ENCODE results near the gene NR2F2.

The NR2F2 gene

DNA sequence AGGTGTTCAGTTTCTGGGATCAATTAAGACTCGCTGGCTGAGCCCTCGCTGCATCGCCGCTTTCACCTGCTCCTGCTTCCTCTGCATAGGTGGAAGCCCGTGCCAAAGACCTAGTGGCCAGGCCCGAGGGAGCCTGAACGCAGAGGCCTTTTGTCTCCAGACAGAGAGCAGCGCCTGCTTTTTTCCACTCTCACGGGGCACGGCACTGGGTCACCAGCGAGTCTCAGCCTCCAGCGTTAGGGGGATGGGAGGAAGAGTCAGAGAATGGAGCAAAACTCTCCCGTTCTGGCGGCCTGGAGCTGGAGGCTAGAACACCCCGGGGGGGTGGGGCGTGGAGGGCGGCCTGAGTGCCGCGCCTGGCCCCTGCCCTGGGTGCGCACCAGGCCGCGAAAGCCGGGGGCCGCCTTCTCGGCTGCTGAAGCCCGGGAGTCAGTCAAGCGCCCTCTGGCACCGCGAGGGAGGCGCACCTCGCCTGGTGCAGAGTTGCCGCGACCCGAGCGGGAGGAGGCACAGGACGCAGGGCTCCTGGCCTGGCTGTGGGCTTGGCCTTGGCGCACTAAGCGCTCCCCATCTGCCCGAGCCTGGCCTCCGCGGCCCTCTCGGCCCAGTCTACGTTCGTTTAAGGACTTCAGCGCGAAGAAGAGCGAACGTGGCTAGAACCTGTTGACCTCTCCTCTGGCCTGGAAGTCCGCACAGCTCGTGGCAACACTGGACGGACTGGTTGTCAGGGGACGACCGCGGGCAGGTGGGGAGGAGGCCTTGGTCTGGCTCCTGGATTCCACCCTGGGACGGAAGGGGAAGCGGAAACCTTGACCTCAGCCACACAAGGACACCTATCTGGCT is 21.5 kb downstream of the NR2F2 start:
- WGBS (ENCODE audit: extremely low coverage, insufficient coverage, low lambda C conversion rate) = no CpG with 5 or more reads among the region's 56 CpGs
- Histone ChIP-seq H3K4ac (ENCODE audit: low read depth, low read length) (no peak overlapping the region), H4K5ac (ENCODE audit: low read length) (no peak overlapping the region), H2AK5ac (ENCODE audit: low read length) (no peak overlapping the region), H3K9ac (ENCODE audit: low read length) (no peak overlapping the region), H2BK5ac (ENCODE audit: low read length) (no peak overlapping the region), H2BK120ac (ENCODE audit: low read depth, low read length) (no peak overlapping the region), H3K36me3 (ENCODE audit: control insufficient read depth, insufficient read depth, low read length) (no peaks in the 10 kb centered on the region), H3K27ac (ENCODE audit: low read depth, low read length) (no peak overlapping the region), H3K79me1 (ENCODE audit: low read length) (no peaks in the 10 kb centered on the region), H2BK15ac (replicated peaks; ENCODE audit: low read depth) (no peak overlapping the region), H3K27me3 (ENCODE audit: insufficient read depth, low read length, poor library complexity) (peaks cover 90% of the 10 kb centered on the region), H3K18ac (ENCODE audit: low read length) (no peak overlapping the region), H3K4me2 (ENCODE audit: low read length) (peak overlapping the region; percentile 20), H4K8ac (ENCODE audit: low read depth, low read length) (no peak overlapping the region), H3K23ac (ENCODE audit: low read length) (no peak overlapping the region), H3K79me2 (ENCODE audit: control insufficient read depth, insufficient read depth, low read length) (no peaks in the 10 kb centered on the region), H3K4me3 (ENCODE audit: low read length) (no peak overlapping the region), H3K4me1 (ENCODE audit: control insufficient read depth, low read depth, low read length) (no peaks in the 10 kb centered on the region), H3K56ac (ENCODE audit: low read length) (peak overlapping the region; percentile 67)
- DNase-seq = no peak

DNA sequence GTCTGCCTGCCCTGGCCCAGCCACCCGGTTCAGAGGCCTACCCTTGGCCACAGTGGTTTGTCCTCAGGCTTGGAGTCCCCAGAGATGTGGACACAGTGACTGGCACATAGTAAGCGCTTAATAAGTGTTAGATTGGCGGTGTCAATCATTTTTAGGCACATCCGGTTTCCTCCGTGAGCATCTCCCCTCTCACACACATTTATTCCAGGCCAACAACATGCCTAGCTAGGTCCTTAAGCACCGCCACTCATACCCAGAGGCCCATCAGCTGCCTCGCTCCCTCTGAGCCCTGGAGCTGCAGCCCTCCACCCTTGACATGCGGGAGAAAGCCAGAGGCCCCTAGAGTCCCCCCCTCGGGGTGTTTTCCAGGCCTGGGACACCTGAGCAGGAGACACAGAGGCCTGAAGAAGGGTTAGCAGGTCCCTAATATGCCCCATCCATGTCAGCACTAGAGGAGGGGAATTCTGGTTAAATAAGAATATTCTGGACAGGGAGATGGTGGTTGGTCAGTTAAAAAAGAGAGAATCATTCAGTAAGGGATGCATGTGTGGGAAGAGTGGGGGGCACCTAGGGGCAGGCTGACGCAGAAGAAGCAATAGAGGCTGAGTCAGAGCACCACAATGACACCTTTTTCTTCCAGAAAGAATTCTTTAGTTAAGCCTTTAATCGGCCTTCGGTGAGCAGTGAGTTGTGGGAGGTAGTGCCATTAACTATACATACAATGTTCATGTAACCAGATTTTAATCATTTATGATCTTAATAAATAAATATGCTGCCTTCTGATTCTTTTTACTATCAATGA is 22.3 kb downstream of the NR2F2 start:
- Histone ChIP-seq H3K4me3 (ENCODE audit: low read length) (no peak overlapping the region), H2BK5ac (ENCODE audit: low read length) (no peak overlapping the region), H3K4me1 (ENCODE audit: control insufficient read depth, low read depth, low read length) (no peaks in the 10 kb centered on the region), H3K36me3 (ENCODE audit: control insufficient read depth, insufficient read depth, low read length) (no peaks in the 10 kb centered on the region), H3K4me2 (ENCODE audit: low read length) (no peak overlapping the region), H3K4ac (ENCODE audit: low read depth, low read length) (no peak overlapping the region), H3K27ac (ENCODE audit: low read depth, low read length) (no peak overlapping the region), H3K27me3 (ENCODE audit: insufficient read depth, low read length, poor library complexity) (peaks cover 86% of the 10 kb centered on the region), H3K79me2 (ENCODE audit: control insufficient read depth, insufficient read depth, low read length) (no peaks in the 10 kb centered on the region), H2BK120ac (ENCODE audit: low read depth, low read length) (no peak overlapping the region), H3K18ac (ENCODE audit: low read length) (no peak overlapping the region), H3K56ac (ENCODE audit: low read length) (peak overlapping the region; percentile 67), H2BK15ac (replicated peaks; ENCODE audit: low read depth) (no peak overlapping the region), H3K79me1 (ENCODE audit: low read length) (no peaks in the 10 kb centered on the region), H3K23ac (ENCODE audit: low read length) (no peak overlapping the region), H4K8ac (ENCODE audit: low read depth, low read length) (no peak overlapping the region), H3K9ac (ENCODE audit: low read length) (no peak overlapping the region), H4K5ac (ENCODE audit: low read length) (no peak overlapping the region), H2AK5ac (ENCODE audit: low read length) (no peak overlapping the region)
- no CpG with 5 or more reads among the region's 12 CpGs for WGBS (ENCODE audit: extremely low coverage, insufficient coverage, low lambda C conversion rate)
- no peak for DNase-seq

DNA sequence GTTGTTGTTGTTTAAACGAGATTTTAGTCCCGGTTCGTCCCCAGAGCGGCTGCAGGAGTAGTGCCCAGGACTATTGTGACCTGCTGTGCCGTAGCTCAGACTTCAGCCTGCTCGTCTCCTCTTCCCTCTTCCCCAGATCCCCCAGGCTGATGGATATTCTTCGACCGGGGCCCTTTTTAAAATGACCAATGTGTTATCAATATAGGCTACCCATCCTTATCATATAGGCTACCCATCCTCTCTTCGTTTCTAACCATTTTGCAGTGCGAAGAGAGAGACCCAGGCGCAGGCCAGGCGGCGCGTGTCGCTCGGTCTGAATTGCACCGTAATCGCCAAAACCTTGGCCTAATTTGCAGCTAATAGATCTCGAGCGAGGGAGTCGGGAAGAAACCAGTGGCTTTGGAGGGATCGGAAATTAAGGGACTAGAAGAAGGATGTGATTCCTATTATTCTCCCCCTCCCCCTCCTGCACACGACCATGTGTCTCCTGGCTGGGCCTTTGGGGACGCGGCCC is 23.0 kb downstream of the NR2F2 start:
- no peak overlapping the region for H2BK120ac ChIP-seq (ENCODE audit: low read depth, low read length)
- H3K4me2 ChIP-seq (ENCODE audit: low read length) = no peak overlapping the region
- no peak overlapping the region for H3K56ac ChIP-seq (ENCODE audit: low read length)
- H2BK15ac ChIP-seq (replicated peaks; ENCODE audit: low read depth) = no peak overlapping the region
- H4K5ac ChIP-seq (ENCODE audit: low read length) = no peak overlapping the region
- no peak for DNase-seq
- no peak overlapping the region for H3K4ac ChIP-seq (ENCODE audit: low read depth, low read length)
- H3K4me1 ChIP-seq (ENCODE audit: control insufficient read depth, low read depth, low read length) = no peaks in the 10 kb centered on the region
- no peak overlapping the region for H4K8ac ChIP-seq (ENCODE audit: low read depth, low read length)
- no peak overlapping the region for H3K9ac ChIP-seq (ENCODE audit: low read length)
- H3K79me1 ChIP-seq (ENCODE audit: low read length) = no peaks in the 10 kb centered on the region
- WGBS (ENCODE audit: extremely low coverage, insufficient coverage, low lambda C conversion rate) = no CpG with 5 or more reads among the region's 25 CpGs
- no peak overlapping the region for H3K18ac ChIP-seq (ENCODE audit: low read length)
- H2AK5ac ChIP-seq (ENCODE audit: low read length) = no peak overlapping the region
- no peaks in the 10 kb centered on the region for H3K36me3 ChIP-seq (ENCODE audit: control insufficient read depth, insufficient read depth, low read length)
- no peak overlapping the region for H3K27ac ChIP-seq (ENCODE audit: low read depth, low read length)
- no peak overlapping the region for H2BK5ac ChIP-seq (ENCODE audit: low read length)
- H3K79me2 ChIP-seq (ENCODE audit: control insufficient read depth, insufficient read depth, low read length) = no peaks in the 10 kb centered on the region
- H3K23ac ChIP-seq (ENCODE audit: low read length) = no peak overlapping the region
- H3K4me3 ChIP-seq (ENCODE audit: low read length) = no peak overlapping the region
- H3K27me3 ChIP-seq (ENCODE audit: insufficient read depth, low read length, poor library complexity) = peaks cover 87% of the 10 kb centered on the region

DNA sequence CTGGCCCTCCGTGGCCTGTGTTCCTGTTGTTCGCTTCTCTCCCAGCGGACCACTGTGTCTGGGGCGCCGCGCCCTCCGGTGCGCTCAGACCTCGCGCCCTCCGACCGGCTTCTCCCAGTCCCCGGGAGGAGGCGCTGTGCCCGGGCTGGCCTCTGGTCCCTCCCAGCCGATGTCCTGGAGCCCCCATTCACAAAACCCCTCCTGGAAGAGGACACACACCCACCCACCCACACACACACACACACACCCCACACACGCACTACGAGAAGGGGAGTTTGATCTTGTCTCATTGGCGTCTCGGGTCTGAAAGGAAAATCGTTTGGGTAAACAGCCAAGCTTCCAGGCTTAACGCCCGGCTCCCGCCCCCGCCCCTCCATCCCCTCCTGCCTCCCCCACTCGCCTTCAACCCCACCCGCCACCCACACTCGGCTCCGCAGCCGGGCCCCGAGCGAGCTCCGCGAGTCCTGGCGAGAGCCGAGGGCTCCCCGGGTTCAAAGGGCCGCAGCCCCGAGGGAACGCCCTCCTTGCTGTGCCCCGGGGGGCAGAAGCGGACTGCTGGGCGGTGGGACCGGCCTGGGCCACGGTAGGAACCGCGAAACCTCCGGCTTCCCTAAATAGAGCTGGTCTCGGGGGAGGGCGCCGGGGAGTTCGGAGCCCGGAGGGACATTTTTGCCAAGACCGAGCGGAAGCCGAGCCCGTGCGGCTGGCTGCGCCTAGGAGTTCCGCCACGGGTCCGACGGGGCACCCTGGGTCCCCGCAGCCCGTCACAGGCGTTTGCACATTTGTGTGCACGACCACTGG is 23.6 kb downstream of the NR2F2 start:
- H3K18ac ChIP-seq (ENCODE audit: low read length) = no peak overlapping the region
- peak; percentile 65 for DNase-seq
- no peaks in the 10 kb centered on the region for H3K36me3 ChIP-seq (ENCODE audit: control insufficient read depth, insufficient read depth, low read length)
- no peak overlapping the region for H2BK5ac ChIP-seq (ENCODE audit: low read length)
- H3K4me1 ChIP-seq (ENCODE audit: control insufficient read depth, low read depth, low read length) = no peaks in the 10 kb centered on the region
- H3K4ac ChIP-seq (ENCODE audit: low read depth, low read length) = no peak overlapping the region
- no peak overlapping the region for H2AK5ac ChIP-seq (ENCODE audit: low read length)
- no peak overlapping the region for H4K8ac ChIP-seq (ENCODE audit: low read depth, low read length)
- H4K5ac ChIP-seq (ENCODE audit: low read length) = no peak overlapping the region
- H3K79me2 ChIP-seq (ENCODE audit: control insufficient read depth, insufficient read depth, low read length) = no peaks in the 10 kb centered on the region
- H3K27me3 ChIP-seq (ENCODE audit: insufficient read depth, low read length, poor library complexity) = peaks cover 87% of the 10 kb centered on the region
- no peak overlapping the region for H3K27ac ChIP-seq (ENCODE audit: low read depth, low read length)
- no peak overlapping the region for H3K23ac ChIP-seq (ENCODE audit: low read length)
- H3K79me1 ChIP-seq (ENCODE audit: low read length) = no peaks in the 10 kb centered on the region
- no peak overlapping the region for H3K9ac ChIP-seq (ENCODE audit: low read length)
- H3K56ac ChIP-seq (ENCODE audit: low read length) = no peak overlapping the region
- H2BK15ac ChIP-seq (replicated peaks; ENCODE audit: low read depth) = no peak overlapping the region
- no peak overlapping the region for H2BK120ac ChIP-seq (ENCODE audit: low read depth, low read length)
- peak overlapping the region; percentile 64 for H3K4me2 ChIP-seq (ENCODE audit: low read length)
- H3K4me3 ChIP-seq (ENCODE audit: low read length) = no peak overlapping the region
- WGBS (ENCODE audit: extremely low coverage, insufficient coverage, low lambda C conversion rate) = no CpG with 5 or more reads among the region's 67 CpGs

DNA sequence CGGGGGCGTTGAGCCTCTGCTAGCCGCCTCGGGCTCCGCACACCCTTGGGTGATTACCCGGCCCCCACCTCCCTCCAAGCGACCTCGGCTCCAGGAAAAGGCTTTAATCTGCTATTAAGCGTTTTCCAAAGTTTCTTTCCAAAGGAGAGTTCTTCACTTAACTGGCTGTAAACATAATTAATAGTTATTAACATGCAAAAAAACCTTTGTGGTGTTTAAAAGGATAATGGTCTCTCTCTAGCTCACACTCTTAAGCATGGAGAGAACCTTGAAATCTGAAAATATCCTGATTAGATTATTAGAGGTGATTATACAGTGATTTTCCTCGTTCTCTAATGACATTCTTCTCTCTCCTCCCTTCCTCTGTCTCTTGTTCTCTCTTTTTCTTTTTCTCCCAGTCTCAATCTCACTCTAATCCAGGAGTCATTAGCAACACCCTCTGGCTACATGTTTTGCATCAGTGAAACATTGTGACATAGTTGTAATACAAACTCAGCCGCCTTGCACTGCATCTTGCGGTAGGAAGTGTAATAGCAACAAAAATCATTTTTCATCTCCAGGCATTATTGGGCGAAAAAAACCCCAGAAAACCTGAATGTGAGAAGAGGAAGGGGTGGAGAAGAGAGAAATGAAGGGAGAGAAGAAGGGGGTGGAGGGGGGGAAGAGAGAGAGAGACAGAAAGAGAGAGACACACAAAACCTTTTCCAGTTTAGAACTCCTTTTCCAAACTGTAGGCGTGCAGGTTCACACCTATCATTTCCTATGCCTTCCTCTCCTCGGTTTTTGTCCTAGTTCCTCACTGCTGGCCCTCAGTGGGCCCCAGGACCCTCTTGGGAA is 24.4 kb downstream of the NR2F2 start:
- no peak overlapping the region for H2BK5ac ChIP-seq (ENCODE audit: low read length)
- H2AK5ac ChIP-seq (ENCODE audit: low read length) = no peak overlapping the region
- H3K79me1 ChIP-seq (ENCODE audit: low read length) = no peaks in the 10 kb centered on the region
- H3K9ac ChIP-seq (ENCODE audit: low read length) = no peak overlapping the region
- no peak overlapping the region for H3K4me3 ChIP-seq (ENCODE audit: low read length)
- H3K4me1 ChIP-seq (ENCODE audit: control insufficient read depth, low read depth, low read length) = no peaks in the 10 kb centered on the region
- peak overlapping the region; percentile 27 for H3K4me2 ChIP-seq (ENCODE audit: low read length)
- no peak overlapping the region for H4K8ac ChIP-seq (ENCODE audit: low read depth, low read length)
- no peak overlapping the region for H3K4ac ChIP-seq (ENCODE audit: low read depth, low read length)
- H2BK15ac ChIP-seq (replicated peaks; ENCODE audit: low read depth) = no peak overlapping the region
- H3K27ac ChIP-seq (ENCODE audit: low read depth, low read length) = no peak overlapping the region
- H3K23ac ChIP-seq (ENCODE audit: low read length) = no peak overlapping the region
- WGBS (ENCODE audit: extremely low coverage, insufficient coverage, low lambda C conversion rate) = no CpG with 5 or more reads among the region's 15 CpGs
- no peak overlapping the region for H4K5ac ChIP-seq (ENCODE audit: low read length)
- H3K18ac ChIP-seq (ENCODE audit: low read length) = no peak overlapping the region
- no peak overlapping the region for H3K56ac ChIP-seq (ENCODE audit: low read length)
- H3K27me3 ChIP-seq (ENCODE audit: insufficient read depth, low read length, poor library complexity) = peaks cover 83% of the 10 kb centered on the region
- peak; percentile 28 for DNase-seq
- no peak overlapping the region for H2BK120ac ChIP-seq (ENCODE audit: low read depth, low read length)
- H3K36me3 ChIP-seq (ENCODE audit: control insufficient read depth, insufficient read depth, low read length) = no peaks in the 10 kb centered on the region
- H3K79me2 ChIP-seq (ENCODE audit: control insufficient read depth, insufficient read depth, low read length) = no peaks in the 10 kb centered on the region

All from mesendoderm (in vitro differentiated cells).